GM18520 (cell line): ENCODE results near the gene POF1B.

ENCODE experiments used
- ATAC-seq: cut with Tn5 transposase; IDR thresholded peaks from one replicate; pipeline ENCODE4 v1.9.1; 2021; ENCODE audit not compliant: unreplicated experiment

Gene POF1B

GRCh38 chrX:85243761-85244449 is 135.6 kb downstream of the POF1B start, which contains the start of the genes SATL1 and ZNF711:
TSS of gene SATL1 (minus strand) at chrX:85243779. CDS start at chrX:85108968, 134,811 bp downstream.
TSS of gene ZNF711 (plus strand) at chrX:85243991. CDS start at chrX:85247573, 3,582 bp downstream.
- no peak for ATAC-seq

- no peak for ATAC-seq
These were observed 136.3 kb downstream of the POF1B start for GRCh38 chrX:85243155-85243554.
